ENCODE measurements around the gene AP3M1. TPM values are rescaled to one million over a fixed set of nuclear protein-coding genes. Genes with fewer than 3 reads are reported as not detected.
A peak's percentile ranks its signal among the peaks of the same experiment; 100 is the strongest.

The AP3M1 gene
- total and polyA plus RNA-seq, 8 donors: 3.5 to 28.1 (median 11.5) TPM

DNA sequence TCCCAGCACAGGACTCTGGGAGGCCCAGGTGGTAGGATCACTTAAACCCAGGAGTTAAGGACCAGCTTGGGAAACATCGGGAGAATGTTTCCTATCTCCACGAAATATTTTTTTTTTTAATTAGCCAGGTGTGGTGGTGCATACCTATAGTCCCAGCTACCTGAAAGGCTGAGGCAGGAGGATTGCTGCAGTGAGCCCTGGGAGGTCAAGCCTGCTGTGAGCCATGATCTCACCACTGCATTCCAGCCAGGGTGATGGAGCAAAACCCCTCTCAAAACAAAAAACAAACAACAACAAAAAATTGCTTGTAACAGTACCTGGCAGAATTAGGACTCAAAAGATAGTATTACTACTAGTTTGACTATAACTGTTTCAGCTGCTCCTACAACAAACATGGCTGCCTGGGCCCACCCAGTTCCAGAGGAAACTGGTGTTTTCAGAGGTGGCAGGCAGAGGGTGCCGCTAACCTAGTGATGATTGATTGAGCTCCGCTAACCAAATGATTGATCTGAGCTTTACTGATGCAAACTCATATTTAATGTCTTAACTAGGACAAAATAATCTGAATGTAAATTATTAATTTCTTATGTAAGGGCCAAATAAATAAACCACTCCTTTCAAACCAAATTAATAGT lies 57.0 kb downstream of the AP3M1 start:
- H3K4me3 ChIP-seq: no peak overlapping the region
- H3K27ac ChIP-seq: no peak overlapping the region
- intact Hi-C loops (cut with DNase I; ENCODE audit: low total_unique reads): no loop called here
- peaks cover 0 to 10% (median 5%) of the 10 kb centered on the region in 4 donors for H3K4me1 ChIP-seq
- H3K9me3 ChIP-seq: no peaks in the 10 kb centered on the region
- H3K36me3 ChIP-seq: peaks cover 49 to 99% (median 98%) of the 10 kb centered on the region in 4 donors
- no peak for DNase-seq
- no peaks in the 10 kb centered on the region for H3K27me3 ChIP-seq
- 92 to 98% (median 96%) methylated on average over 4 of the region's 4 CpGs for WGBS, 5 donors
- TF ChIP-seq POLR2AphosphoS5 (IDR thresholded peaks at IDR 0.05): no peak

DNA sequence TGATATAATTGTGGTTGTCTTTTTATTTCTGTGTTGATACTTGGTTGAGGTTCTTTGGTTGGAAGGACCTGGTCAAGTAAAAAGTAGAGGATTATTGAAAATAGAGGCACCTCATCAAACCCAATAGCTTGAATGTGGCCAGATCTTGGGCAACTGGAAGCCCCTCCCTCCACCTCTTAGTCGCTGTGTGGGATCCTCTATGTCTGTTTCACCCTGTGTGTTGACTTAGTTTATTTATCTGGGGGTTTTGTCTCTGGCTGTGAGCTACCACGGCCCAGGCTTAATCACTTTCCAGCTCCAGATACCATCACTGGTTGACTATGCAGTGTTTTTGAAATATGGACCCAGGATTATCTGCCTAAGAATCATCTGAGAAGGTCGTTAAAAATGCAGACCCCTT lies 58.3 kb downstream of the AP3M1 start:
- Histone ChIP-seq H3K27me3 (no peaks in the 10 kb centered on the region), H3K36me3 (peaks cover 37 to 92% (median 87%) of the 10 kb centered on the region in 4 donors), H3K4me3 (no peak overlapping the region), H3K9me3 (no peaks in the 10 kb centered on the region), H3K4me1 (peaks cover 0 to 10% (median 3%) of the 10 kb centered on the region in 4 donors), H3K27ac (no peak overlapping the region)
- WGBS, 5 donors: 82 to 88% (median 83%) methylated on average over 3 of the region's 3 CpGs
- DNase-seq: no peak
- TF ChIP-seq POLR2A (IDR thresholded peaks at IDR 0.05) (no peak), EP300 (IDR thresholded peaks at IDR 0.05) (no peak), POLR2AphosphoS5 (IDR thresholded peaks at IDR 0.05) (no peak)
- TF ChIP-seq, protein P1, sequence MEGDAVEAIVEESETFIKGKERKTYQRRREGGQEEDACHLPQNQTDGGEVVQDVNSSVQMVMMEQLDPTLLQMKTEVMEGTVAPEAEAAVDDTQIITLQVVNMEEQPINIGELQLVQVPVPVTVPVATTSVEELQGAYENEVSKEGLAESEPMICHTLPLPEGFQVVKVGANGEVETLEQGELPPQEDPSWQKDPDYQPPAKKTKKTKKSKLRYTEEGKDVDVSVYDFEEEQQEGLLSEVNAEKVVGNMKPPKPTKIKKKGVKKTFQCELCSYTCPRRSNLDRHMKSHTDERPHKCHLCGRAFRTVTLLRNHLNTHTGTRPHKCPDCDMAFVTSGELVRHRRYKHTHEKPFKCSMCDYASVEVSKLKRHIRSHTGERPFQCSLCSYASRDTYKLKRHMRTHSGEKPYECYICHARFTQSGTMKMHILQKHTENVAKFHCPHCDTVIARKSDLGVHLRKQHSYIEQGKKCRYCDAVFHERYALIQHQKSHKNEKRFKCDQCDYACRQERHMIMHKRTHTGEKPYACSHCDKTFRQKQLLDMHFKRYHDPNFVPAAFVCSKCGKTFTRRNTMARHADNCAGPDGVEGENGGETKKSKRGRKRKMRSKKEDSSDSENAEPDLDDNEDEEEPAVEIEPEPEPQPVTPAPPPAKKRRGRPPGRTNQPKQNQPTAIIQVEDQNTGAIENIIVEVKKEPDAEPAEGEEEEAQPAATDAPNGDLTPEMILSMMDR (IDR thresholded peaks at IDR 0.05): no peak
- intact Hi-C loops (cut with DNase I; ENCODE audit: low total_unique reads): no loop called here

DNA sequence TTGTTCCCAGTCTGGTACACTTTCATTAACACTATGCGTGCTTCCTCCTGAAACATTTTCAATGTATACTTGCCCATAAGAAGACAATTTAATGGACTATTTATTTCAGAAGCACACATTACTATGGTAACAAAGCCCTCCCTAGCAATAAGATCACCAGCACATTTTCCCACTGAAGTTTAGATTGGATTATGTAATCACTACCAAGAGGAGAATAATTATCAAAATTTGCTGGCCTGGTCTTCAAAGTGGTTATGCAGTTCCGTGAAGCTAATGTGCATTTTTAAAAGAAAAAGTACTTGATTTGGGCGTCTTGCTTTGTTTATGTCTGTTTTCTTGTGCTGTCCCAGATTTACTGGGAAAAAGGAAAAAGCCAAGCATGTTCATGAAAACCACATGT lies 61.9 kb downstream of the AP3M1 start:
- H3K9me3 ChIP-seq: no peaks in the 10 kb centered on the region
- no peaks in the 10 kb centered on the region for H3K27me3 ChIP-seq
- TF ChIP-seq, protein P1 (IDR thresholded peaks at IDR 0.05): no peak
- TF ChIP-seq EP300 (IDR thresholded peaks at IDR 0.05): no peak
- TF ChIP-seq POLR2A (IDR thresholded peaks at IDR 0.05): no peak
- no peak for TF ChIP-seq POLR2AphosphoS5 (IDR thresholded peaks at IDR 0.05)
- H3K4me1 ChIP-seq: peaks cover 0 to 13% (median 5%) of the 10 kb centered on the region in 4 donors
- peaks cover 22 to 88% (median 73%) of the 10 kb centered on the region in 4 donors for H3K36me3 ChIP-seq
- H3K27ac ChIP-seq: no peak overlapping the region
- WGBS, 5 donors: 47 to 80% (median 52%) methylated on average over 3 of the region's 3 CpGs
- intact Hi-C loops (cut with DNase I; ENCODE audit: low total_unique reads): no loop called here
- no peak for DNase-seq
- no peak overlapping the region for H3K4me3 ChIP-seq

DNA sequence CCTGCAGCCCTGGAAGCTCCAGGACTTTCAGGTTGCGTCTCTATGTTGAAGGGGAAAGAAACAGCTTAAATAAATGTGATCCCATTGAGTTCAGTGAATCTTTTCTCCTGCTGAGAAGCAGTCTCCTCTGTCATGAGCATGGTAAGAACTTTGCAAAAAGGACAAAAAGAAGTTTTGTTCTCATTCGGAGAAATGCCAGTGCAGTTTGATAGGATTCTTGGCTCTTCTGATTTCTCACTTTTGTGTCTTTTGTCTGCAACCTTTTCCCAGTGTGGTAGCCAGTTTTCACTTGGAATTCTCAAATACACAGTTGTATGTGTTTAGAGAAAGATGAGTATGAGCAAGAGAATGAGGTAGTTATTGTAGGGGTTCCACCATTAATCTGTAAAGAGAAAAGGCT lies 64.3 kb downstream of the AP3M1 start:
- Histone ChIP-seq H3K36me3 (peaks cover 23 to 83% (median 68%) of the 10 kb centered on the region in 4 donors), H3K9me3 (no peaks in the 10 kb centered on the region), H3K27me3 (no peaks in the 10 kb centered on the region), H3K27ac (no peak overlapping the region), H3K4me3 (no peak overlapping the region), H3K4me1 (peaks cover 0 to 32% (median 13%) of the 10 kb centered on the region in 4 donors)
- TF ChIP-seq POLR2AphosphoS5 (IDR thresholded peaks at IDR 0.05) (no peak), EP300 (IDR thresholded peaks at IDR 0.05) (no peak), POLR2A (IDR thresholded peaks at IDR 0.05) (no peak)
- TF ChIP-seq, protein P1 (IDR thresholded peaks at IDR 0.05): no peak
- DNase-seq: no peak
- WGBS, 5 donors: 80 to 94% (median 88%) methylated on average over 2 of the region's 2 CpGs
- intact Hi-C loops (cut with DNase I; ENCODE audit: low total_unique reads): no loop called here

DNA sequence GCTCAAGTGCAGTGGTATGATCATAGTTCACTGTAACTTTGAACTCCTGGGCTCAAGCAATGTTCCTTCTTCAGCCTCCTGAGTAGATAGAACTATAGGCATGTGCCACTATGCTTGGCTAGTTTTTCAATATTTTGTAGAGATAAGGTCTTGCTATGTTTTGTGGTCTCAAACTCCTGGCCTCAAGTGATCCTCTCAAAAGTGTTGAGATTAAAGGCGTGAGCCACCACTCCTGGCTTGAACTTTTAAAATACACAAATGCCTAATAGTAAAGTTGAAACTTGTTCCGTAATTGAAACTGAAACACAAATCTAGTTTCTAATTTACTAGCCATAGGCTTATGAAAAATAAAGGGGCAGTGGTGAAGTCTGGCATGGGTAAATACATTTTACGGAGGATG lies 65.7 kb downstream of the AP3M1 start:
- Histone ChIP-seq H3K27me3 (no peaks in the 10 kb centered on the region), H3K4me1 (peaks cover 0 to 45% (median 20%) of the 10 kb centered on the region in 4 donors), H3K27ac (peak overlapping the region in 1 of 5 donors; percentile 16), H3K4me3 (no peak overlapping the region), H3K36me3 (peaks cover 23 to 70% (median 54%) of the 10 kb centered on the region in 4 donors), H3K9me3 (no peaks in the 10 kb centered on the region)
- DNase-seq: no peak
- intact Hi-C loops (cut with DNase I; ENCODE audit: low total_unique reads): no loop called here
- 76 to 81% (median 77%) methylated on average over 3 of the region's 3 CpGs for WGBS, 5 donors
- no peak for TF ChIP-seq POLR2A (IDR thresholded peaks at IDR 0.05)
- TF ChIP-seq, protein P1 (IDR thresholded peaks at IDR 0.05): no peak
